GM12865 (cell line): ENCODE data around the gene UCMA.

ENCODE experiments used
- DNase-seq: peaks from one replicate; pipeline ENCODE4 v3.0.0; 2010; ENCODE audit warnings: low read depth
- H3K4me3 ChIP-seq: 2 replicates; pipeline ENCODE4 v1.5.1; 2011; ENCODE audit warnings: mild to moderate bottlenecking, low read depth, low read length, control low read depth
- CTCF ChIP-seq: IDR thresholded peaks from 2 replicates; pipeline ENCODE4 v1.5.1; 2011; ENCODE audit warnings: low read length, control low read depth, low read depth, inconsistent platforms; ENCODE audit not compliant: insufficient read depth; ENCODE audit errors: missing control alignments

The UCMA gene

GRCh38 chr10:13190816-13191215 is 43.4 kb downstream of the UCMA start:
- no peak for DNase-seq
- TF ChIP-seq CTCF: no peak
- H3K4me3 ChIP-seq: no peak overlapping the region

GRCh38 chr10:13189961-13190360 is 44.2 kb downstream of the UCMA start:
- DNase-seq: no peak
- TF ChIP-seq CTCF: no peak
- H3K4me3 ChIP-seq: no peak overlapping the region

GRCh38 chr10:13188593-13188992 is 45.6 kb downstream of the UCMA start:
- TF ChIP-seq CTCF: no peak

GRCh38 chr10:13187135-13187534 is 47.0 kb downstream of the UCMA start:
- no peak for DNase-seq
- no peak overlapping the region for H3K4me3 ChIP-seq
- TF ChIP-seq CTCF: no peak

More at GRCh38 chr10:13188593-13188992, 45.6 kb downstream of the UCMA start:
- DNase-seq: no peak
- H3K4me3 ChIP-seq: no peak overlapping the region

- no peak for DNase-seq
- no peak for TF ChIP-seq CTCF
Observed at GRCh38 chr10:13184730-13185514, 49.3 kb downstream of the UCMA start.

GRCh38 chr10:13184276-13184675 is 49.9 kb downstream of the UCMA start:
- DNase-seq: no peak
- no peak for TF ChIP-seq CTCF
- H3K4me3 ChIP-seq: no peak overlapping the region

More at GRCh38 chr10:13184730-13185514, 49.3 kb downstream of the UCMA start:
- H3K4me3 ChIP-seq: no peak overlapping the region

GRCh38 chr10:13183625-13184024 is 50.5 kb downstream of the UCMA start:
- peak; percentile 75 for DNase-seq
- no peak overlapping the region for H3K4me3 ChIP-seq
- TF ChIP-seq CTCF: no peak
